GM19043 (cell line): Measurements from ENCODE around the gene RGR.

ENCODE experiments used
- ATAC-seq: cut with Tn5 transposase; IDR thresholded peaks from one replicate; pipeline ENCODE4 v1.9.1; 2021; ENCODE audit warnings: low read depth; ENCODE audit not compliant: unreplicated experiment

RGR gene

GRCh38 chr10:84216834-84217233 is 28.0 kb upstream of the RGR start:
- no peak for ATAC-seq

- no peak for ATAC-seq
Measured at GRCh38 chr10:84217746-84218145, 27.1 kb upstream of the RGR start.

- no peak for ATAC-seq
Measured at GRCh38 chr10:84221916-84222315, 22.9 kb upstream of the RGR start.

- no peak for ATAC-seq
Measured at GRCh38 chr10:84224411-84225028, 20.3 kb upstream of the RGR start.

GRCh38 chr10:84225427-84226173 is 19.3 kb upstream of the RGR start, which contains the start of gene LRIT2:
Gene LRIT2, minus strand, starts transcription at chr10:84225544. Its CDS starts 24 bp downstream, at chr10:84225520.
- no peak for ATAC-seq

- ATAC-seq, result no peak
Measured at GRCh38 chr10:84226616-84227015, 18.2 kb upstream of the RGR start.

GRCh38 chr10:84227810-84228209 is 17.0 kb upstream of the RGR start:
- ATAC-seq, result no peak

- no peak for ATAC-seq
Measured at GRCh38 chr10:84230359-84230758, 14.5 kb upstream of the RGR start.

GRCh38 chr10:84232376-84232775 is 12.5 kb upstream of the RGR start:
- no peak for ATAC-seq

GRCh38 chr10:84233940-84234339 is 10.9 kb upstream of the RGR start:
- no peak for ATAC-seq

- ATAC-seq, result no peak
Measured at GRCh38 chr10:84234479-84234878, 10.4 kb upstream of the RGR start.

GRCh38 chr10:84235096-84235495 is 9.8 kb upstream of the RGR start:
- ATAC-seq, result no peak

- ATAC-seq, result no peak
Measured at GRCh38 chr10:84236807-84237198, 8.1 kb upstream of the RGR start.

GRCh38 chr10:84237199-84238051 is 7.4 kb upstream of the RGR start:
- ATAC-seq, result no peak

GRCh38 chr10:84238909-84239308 is 5.9 kb upstream of the RGR start:
- ATAC-seq, result no peak

- ATAC-seq, result no peak
Measured at GRCh38 chr10:84241185-84241790, 3.6 kb upstream of the RGR start, which contains the start of gene LRIT1. Gene LRIT1, minus strand, starts transcription at chr10:84241546. Its CDS starts 107 bp downstream, at chr10:84241439.

GRCh38 chr10:84243759-84244158 is 1.1 kb upstream of the RGR start:
- no peak for ATAC-seq

- no peak for ATAC-seq
Measured at GRCh38 chr10:84247496-84247895, 2.6 kb downstream of the RGR start.

- no peak for ATAC-seq
Measured at GRCh38 chr10:84248794-84249193, 3.9 kb downstream of the RGR start.

GRCh38 chr10:84254552-84255478 is 10.0 kb downstream of the RGR start:
- no peak for ATAC-seq
